DMS114 treated with DMSO at 0.1 percent for 48 hours (cell line): Measurements from ENCODE around the gene KLHDC4.

Source experiments
- DNase-seq: peaks from one replicate; lab custom pipeline; 2025; ENCODE audit not compliant: unreplicated experiment; lab: John Stamatoyannopoulos, UW

The KLHDC4 gene

GRCh38 chr16:87701505-87701921 is 64.3 kb downstream of the KLHDC4 start:
- DNase-seq: no peak

- no peak for DNase-seq
These were observed 64.7 kb downstream of the KLHDC4 start for GRCh38 chr16:87701078-87701460.

- DNase-seq: no peak
These were observed 65.2 kb downstream of the KLHDC4 start for GRCh38 chr16:87700406-87701077.

GRCh38 chr16:87698676-87699199 is 67.0 kb downstream of the KLHDC4 start:
- DNase-seq: no peak

- no peak for DNase-seq
These were observed 67.5 kb downstream of the KLHDC4 start for GRCh38 chr16:87698241-87698640.

- DNase-seq: no peak
These were observed 68.0 kb downstream of the KLHDC4 start for GRCh38 chr16:87697792-87698191.

- DNase-seq: no peak
These were observed 68.5 kb downstream of the KLHDC4 start for GRCh38 chr16:87697256-87697655.

- DNase-seq: no peak
These were observed 69.1 kb downstream of the KLHDC4 start for GRCh38 chr16:87696726-87697125.

GRCh38 chr16:87695534-87695933 is 70.3 kb downstream of the KLHDC4 start:
- no peak for DNase-seq

- no peak for DNase-seq
These were observed 71.2 kb downstream of the KLHDC4 start for GRCh38 chr16:87694441-87695125.

- no peak for DNase-seq
These were observed 72.0 kb downstream of the KLHDC4 start for GRCh38 chr16:87693827-87694226.

- DNase-seq: no peak
These were observed 73.0 kb downstream of the KLHDC4 start for GRCh38 chr16:87692756-87693155.

GRCh38 chr16:87692176-87692575 is 73.6 kb downstream of the KLHDC4 start:
- no peak for DNase-seq

- no peak for DNase-seq
These were observed 74.1 kb downstream of the KLHDC4 start for GRCh38 chr16:87691686-87692079.

GRCh38 chr16:87690911-87691685 is 74.7 kb downstream of the KLHDC4 start:
- no peak for DNase-seq

GRCh38 chr16:87689956-87690465 is 75.8 kb downstream of the KLHDC4 start:
- no peak for DNase-seq

GRCh38 chr16:87688876-87689815 is 76.6 kb downstream of the KLHDC4 start:
- no peak for DNase-seq

GRCh38 chr16:87687998-87688529 is 77.7 kb downstream of the KLHDC4 start:
- no peak for DNase-seq

- DNase-seq: no peak
These were observed 78.5 kb downstream of the KLHDC4 start for GRCh38 chr16:87687126-87687910.
